ENCODE results near the gene AOPEP. TPM values are rescaled to one million over a fixed set of nuclear protein-coding genes. Genes with fewer than 3 reads are reported as not detected.

The AOPEP gene
- total RNA-seq, 2 donors from 2014 or later = 12.4 to 12.9 TPM

DNA sequence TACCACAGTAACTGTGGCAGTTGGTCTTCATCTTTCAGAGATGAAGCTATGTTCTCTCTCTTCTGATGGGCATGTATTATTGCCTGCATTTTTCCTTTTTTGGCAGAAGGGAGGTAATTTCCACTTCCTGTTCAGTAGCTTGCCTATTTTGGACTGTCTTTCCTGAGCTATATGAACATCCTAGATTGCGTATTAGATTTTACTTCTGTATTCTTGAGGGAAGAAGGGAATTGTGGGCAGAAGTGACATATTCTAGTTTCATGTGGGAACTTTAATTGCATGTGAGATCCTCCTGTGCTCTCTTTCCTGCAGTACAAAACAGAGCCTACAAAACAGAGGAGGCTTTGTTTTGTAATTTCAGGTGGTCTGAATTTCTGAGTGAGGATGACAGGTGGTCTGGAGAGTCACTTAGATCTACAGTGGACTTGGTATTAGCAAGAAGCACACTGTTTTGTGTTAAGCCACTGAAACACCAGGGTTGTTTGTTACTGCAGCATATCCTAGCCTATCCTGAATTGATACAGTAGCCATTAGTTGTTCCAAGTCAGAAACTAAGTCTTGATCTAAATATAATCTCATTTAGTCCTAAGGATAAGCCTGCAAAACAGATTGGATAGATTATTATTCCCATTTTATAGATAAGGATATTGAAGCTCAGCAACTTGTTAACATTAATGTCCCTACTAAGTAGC lies 68.1 kb downstream of the AOPEP start:
- Mint-ChIP-seq H3K36me3 (ENCODE audit: low read depth) (peaks cover 5% of the 10 kb centered on the region), H3K4me1 (peaks cover 7% of the 10 kb centered on the region), H3K4me3 (no peak overlapping the region), H3K27ac (no peak overlapping the region), H3K27me3 (no peaks in the 10 kb centered on the region)
- no peaks in the 10 kb centered on the region for H3K9me3 ChIP-seq (ENCODE audit: control insufficient read depth, low read length, poor library complexity, severe bottlenecking)
- DNase-seq (no peak), ATAC-seq (no peak)

DNA sequence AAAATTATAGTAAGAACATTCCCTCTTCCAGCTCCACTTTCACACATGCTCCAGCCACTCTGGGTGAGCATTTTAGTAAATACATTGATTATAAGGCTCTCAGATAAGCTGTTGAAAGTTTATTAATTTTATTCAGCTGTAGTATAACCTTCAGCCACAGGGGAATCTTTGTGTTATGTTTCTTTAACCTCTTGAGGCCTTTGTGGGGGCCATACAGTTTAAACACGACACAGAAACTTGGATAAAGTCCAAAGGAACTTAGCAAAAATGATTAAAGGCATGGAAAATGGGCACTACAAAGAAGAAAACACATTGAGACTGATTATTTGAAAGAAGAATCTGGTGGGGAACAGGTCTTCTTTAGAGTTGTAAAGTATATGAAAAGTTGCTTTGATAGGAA lies 70.2 kb downstream of the AOPEP start:
- H3K9me3 ChIP-seq (ENCODE audit: control insufficient read depth, low read length, poor library complexity, severe bottlenecking) = no peaks in the 10 kb centered on the region
- DNase-seq (no peak), ATAC-seq (no peak)
- Mint-ChIP-seq H3K27ac (no peak overlapping the region), H3K4me3 (no peak overlapping the region), H3K4me1 (peaks cover 8% of the 10 kb centered on the region), H3K36me3 (ENCODE audit: low read depth) (peaks cover 5% of the 10 kb centered on the region), H3K27me3 (no peaks in the 10 kb centered on the region)

DNA sequence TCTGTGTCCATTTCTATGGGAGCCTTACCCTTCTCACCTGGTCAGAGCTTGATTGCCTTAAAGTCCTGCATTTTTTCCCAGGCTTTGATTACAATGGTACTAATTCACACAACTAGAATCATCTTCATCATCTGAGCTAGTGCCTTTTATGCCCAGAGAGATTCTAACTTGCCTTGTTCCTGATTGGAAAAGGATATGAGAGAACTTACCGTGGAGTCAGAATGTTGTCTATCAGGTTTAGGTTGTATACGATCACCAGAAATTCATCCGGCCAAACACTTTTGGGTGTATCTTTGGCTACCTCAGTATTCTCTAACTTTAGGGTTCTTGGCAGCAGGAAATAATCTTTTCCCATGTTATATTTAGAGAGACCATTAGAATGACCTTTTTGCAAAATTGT lies 71.7 kb downstream of the AOPEP start:
- no peak overlapping the region for H3K27ac Mint-ChIP-seq
- ATAC-seq (no peak), DNase-seq (no peak)
- H3K36me3 Mint-ChIP-seq (ENCODE audit: low read depth) = peaks cover 2% of the 10 kb centered on the region
- no peak overlapping the region for H3K4me3 Mint-ChIP-seq
- H3K4me1 Mint-ChIP-seq = peaks cover 5% of the 10 kb centered on the region
- H3K27me3 Mint-ChIP-seq = no peaks in the 10 kb centered on the region
- H3K9me3 ChIP-seq (ENCODE audit: control insufficient read depth, low read length, poor library complexity, severe bottlenecking) = no peaks in the 10 kb centered on the region

DNA sequence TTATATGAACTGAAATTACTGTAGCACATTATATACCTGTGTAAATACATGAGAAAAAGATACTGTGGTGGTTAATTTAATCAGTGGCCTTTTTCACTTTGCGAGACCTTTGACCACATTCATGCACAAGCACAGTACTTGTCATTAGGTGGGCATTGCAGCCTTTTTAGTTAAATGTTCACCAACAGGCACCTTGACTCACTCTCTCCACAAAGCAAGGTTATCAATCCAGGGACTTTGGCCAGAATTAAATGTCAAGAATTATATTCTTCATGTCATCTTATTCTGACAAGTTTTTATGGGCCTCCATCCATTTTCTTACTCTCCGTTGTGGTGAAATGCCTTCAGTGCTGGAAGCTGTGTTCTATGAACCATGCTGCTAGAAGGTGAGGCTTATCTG lies 72.2 kb downstream of the AOPEP start:
- Mint-ChIP-seq H3K27ac (no peak overlapping the region), H3K4me3 (no peak overlapping the region), H3K36me3 (ENCODE audit: low read depth) (peaks cover 2% of the 10 kb centered on the region), H3K4me1 (peaks cover 6% of the 10 kb centered on the region), H3K27me3 (no peaks in the 10 kb centered on the region)
- no peaks in the 10 kb centered on the region for H3K9me3 ChIP-seq (ENCODE audit: control insufficient read depth, low read length, poor library complexity, severe bottlenecking)
- DNase-seq (no peak), ATAC-seq (no peak)

DNA sequence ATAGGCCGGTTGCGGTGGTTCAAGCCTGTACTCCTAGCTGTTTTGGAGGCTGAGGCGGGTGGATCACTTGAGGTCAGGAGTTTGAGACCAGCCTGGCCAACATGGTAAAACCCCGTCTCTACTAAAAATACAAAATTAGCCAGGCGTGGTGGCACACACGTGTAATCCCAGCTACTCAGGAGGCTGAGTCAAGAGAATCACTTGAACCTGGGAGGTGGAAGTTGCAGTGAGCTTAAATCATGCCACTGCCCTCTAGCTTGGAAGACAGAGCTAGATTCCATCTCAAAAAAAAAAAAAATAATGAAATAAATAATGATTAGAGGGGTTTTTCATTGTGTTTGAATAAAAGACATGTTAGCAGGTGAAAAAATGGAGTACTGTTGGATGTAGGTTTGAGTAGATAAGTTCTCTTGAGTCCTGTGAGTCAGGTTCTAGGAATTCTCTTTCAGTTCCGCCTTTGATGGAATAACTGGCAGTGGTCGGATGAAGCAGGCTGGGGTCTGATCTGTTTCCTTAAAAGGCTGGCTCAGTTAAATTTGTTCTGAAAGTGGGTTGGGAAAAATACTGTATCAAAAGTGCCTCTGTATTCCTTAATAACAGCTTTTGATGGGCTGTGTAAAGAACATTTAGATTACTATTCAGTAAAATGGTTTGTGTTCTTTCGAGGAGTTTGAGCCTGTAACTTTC lies 73.2 kb downstream of the AOPEP start:
- DNase-seq (no peak), ATAC-seq (no peak)
- H3K27me3 Mint-ChIP-seq = no peaks in the 10 kb centered on the region
- no peak overlapping the region for H3K27ac Mint-ChIP-seq
- H3K9me3 ChIP-seq (ENCODE audit: control insufficient read depth, low read length, poor library complexity, severe bottlenecking) = no peaks in the 10 kb centered on the region
- peaks cover 2% of the 10 kb centered on the region for H3K36me3 Mint-ChIP-seq (ENCODE audit: low read depth)
- H3K4me1 Mint-ChIP-seq = peaks cover 9% of the 10 kb centered on the region
- no peak overlapping the region for H3K4me3 Mint-ChIP-seq

DNA sequence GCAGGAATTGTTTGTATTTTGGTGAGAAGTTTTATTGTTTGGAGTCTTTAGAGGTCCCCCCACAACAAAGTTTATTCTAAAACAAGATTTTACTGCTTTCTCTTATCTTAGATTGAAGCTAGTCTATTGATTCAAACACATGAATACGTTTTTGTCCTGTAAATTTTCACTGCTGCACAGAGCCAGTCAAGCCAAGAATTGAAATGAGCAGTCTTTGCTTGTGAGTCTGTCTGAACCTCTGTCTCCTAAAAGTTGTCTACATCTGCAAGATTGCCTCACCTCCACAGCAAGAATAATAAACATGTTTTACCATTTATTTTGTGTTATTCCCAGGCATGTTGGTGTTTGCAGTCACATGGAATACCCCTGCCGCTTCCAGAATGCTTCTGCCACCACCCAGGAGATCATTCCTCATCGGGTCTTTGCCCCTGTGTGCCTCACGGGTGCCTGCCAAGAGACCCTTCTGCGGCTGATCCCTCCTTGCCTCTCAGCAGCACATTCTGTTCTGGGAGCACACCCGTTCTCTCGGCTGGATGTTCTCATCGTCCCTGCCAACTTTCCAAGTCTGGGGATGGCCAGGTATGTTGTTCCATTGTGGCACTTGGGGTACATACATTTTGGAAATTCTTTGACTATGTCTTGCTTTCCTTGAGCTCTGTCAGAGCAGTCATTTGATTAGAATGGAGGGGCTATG lies 74.1 kb downstream of the AOPEP start:
- no peak for DNase-seq
- no peaks in the 10 kb centered on the region for H3K27me3 Mint-ChIP-seq
- no peak for ATAC-seq
- no peaks in the 10 kb centered on the region for H3K9me3 ChIP-seq (ENCODE audit: control insufficient read depth, low read length, poor library complexity, severe bottlenecking)
- no peak overlapping the region for H3K27ac Mint-ChIP-seq
- no peak overlapping the region for H3K4me3 Mint-ChIP-seq
- peaks cover 2% of the 10 kb centered on the region for H3K36me3 Mint-ChIP-seq (ENCODE audit: low read depth)
- peaks cover 11% of the 10 kb centered on the region for H3K4me1 Mint-ChIP-seq

DNA sequence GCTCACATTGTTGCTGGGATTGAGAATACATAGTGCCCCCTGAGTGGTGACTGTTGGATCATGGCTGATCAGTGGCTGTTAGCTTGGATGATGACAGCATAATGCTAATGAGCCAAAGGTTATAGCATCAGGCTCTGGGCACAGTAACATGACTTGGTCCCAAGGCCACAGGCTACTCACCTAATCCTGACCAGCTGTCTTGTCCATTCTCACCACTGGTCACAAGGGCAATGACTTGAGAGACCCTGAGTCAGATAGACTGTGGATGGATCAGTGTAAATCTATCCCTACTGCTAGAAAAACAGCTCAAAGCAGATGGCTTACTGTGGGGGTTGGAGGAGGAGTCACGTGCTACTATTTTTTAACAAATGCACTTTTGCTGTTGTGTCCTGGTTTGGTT lies 74.7 kb downstream of the AOPEP start:
- Mint-ChIP-seq H3K36me3 (ENCODE audit: low read depth) (peaks cover 4% of the 10 kb centered on the region), H3K4me1 (peaks cover 14% of the 10 kb centered on the region), H3K27me3 (no peaks in the 10 kb centered on the region), H3K27ac (no peak overlapping the region), H3K4me3 (no peak overlapping the region)
- no peaks in the 10 kb centered on the region for H3K9me3 ChIP-seq (ENCODE audit: control insufficient read depth, low read length, poor library complexity, severe bottlenecking)
- no peak for DNase-seq
- no peak for ATAC-seq

DNA sequence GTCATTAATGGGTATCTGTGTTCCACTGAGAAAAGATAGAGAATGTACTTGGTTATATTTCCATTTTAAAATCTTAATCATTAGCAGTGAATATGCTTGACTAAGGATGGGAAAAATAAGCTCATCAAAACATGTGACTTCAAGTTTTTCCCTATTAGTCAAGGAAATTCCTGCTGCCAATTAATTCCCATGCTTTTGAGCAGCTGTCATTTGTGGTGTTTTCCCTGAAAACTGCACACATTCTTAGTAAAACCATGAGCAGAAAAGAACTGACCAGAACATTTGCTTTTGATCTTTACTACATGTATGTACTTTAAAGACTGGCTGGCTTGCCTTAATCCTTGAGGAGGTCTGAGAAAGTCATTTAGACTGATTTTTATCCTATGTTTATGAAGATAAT lies 75.2 kb downstream of the AOPEP start:
- Mint-ChIP-seq H3K27me3 (no peaks in the 10 kb centered on the region), H3K27ac (no peak overlapping the region), H3K4me1 (peaks cover 17% of the 10 kb centered on the region), H3K4me3 (no peak overlapping the region), H3K36me3 (ENCODE audit: low read depth) (peaks cover 9% of the 10 kb centered on the region)
- H3K9me3 ChIP-seq (ENCODE audit: control insufficient read depth, low read length, poor library complexity, severe bottlenecking) = no peaks in the 10 kb centered on the region
- DNase-seq = no peak
- no peak for ATAC-seq

DNA sequence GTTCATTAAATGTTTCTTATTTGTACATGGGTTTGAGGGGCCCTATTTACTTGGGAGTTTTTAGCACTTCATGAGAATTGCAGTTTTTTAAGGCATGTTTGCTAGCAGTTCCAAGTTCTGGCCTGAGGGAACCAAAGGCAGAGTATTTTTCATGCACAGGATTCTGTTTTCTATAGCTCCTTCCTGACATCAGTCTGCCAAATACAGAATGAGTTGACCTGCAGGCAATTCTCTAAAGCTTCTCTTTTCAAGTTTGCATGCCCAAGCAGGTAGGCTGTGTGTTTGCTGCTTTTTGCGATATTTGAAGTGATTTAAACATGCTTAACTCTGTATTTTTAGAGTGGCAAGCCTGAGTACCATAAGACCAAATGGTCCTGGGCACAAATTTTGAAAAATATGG lies 75.8 kb downstream of the AOPEP start:
- ATAC-seq (no peak), DNase-seq (no peak)
- Mint-ChIP-seq H3K4me1 (peaks cover 18% of the 10 kb centered on the region), H3K36me3 (ENCODE audit: low read depth) (peaks cover 10% of the 10 kb centered on the region), H3K27ac (no peak overlapping the region), H3K27me3 (no peaks in the 10 kb centered on the region), H3K4me3 (no peak overlapping the region)
- H3K9me3 ChIP-seq (ENCODE audit: control insufficient read depth, low read length, poor library complexity, severe bottlenecking) = no peaks in the 10 kb centered on the region

DNA sequence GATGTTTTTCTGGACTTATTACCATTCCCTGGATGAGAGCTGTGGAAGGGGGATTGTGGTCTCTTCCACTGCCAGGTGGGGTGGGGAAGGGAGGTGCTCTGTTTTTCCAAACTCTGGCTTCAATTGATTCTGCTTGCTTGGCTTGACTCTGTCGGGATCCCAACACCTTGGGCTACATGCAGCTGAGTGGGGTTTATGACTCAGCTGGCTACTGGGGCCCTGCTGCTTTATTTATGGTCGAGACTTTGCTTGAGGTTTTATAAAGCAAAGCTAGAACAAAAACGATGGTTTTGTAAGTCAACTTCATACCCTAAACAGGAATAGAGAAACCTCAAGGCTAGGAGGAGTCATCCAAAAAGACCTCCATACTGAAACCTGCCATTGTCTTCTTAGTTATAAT lies 76.3 kb downstream of the AOPEP start:
- no peak for ATAC-seq
- Mint-ChIP-seq H3K4me1 (peaks cover 18% of the 10 kb centered on the region), H3K4me3 (no peak overlapping the region), H3K36me3 (ENCODE audit: low read depth) (peaks cover 15% of the 10 kb centered on the region), H3K27me3 (no peaks in the 10 kb centered on the region), H3K27ac (no peak overlapping the region)
- DNase-seq = no peak
- H3K9me3 ChIP-seq (ENCODE audit: control insufficient read depth, low read length, poor library complexity, severe bottlenecking) = no peaks in the 10 kb centered on the region

DNA sequence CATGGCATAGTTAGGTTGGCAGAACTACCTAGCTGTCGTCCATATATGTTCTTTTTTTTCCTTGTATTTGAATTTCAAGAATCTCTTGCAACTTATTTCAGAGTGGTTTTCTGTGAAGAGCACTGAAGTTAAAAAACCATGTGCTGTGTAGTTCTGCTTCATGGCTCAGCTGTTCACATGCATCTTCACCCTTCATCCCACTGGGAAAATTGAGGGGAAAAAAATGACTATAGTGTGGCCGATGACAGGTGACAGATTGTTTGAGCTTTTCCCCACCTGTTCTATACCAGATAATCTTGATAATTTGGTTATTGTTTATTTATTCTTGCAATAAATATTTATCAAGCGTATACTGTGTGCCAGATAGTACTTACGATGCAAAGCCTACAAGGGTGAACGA lies 77.8 kb downstream of the AOPEP start:
- Mint-ChIP-seq H3K4me1 (peaks cover 18% of the 10 kb centered on the region), H3K36me3 (ENCODE audit: low read depth) (peaks cover 15% of the 10 kb centered on the region), H3K4me3 (no peak overlapping the region), H3K27me3 (no peaks in the 10 kb centered on the region), H3K27ac (no peak overlapping the region)
- no peaks in the 10 kb centered on the region for H3K9me3 ChIP-seq (ENCODE audit: control insufficient read depth, low read length, poor library complexity, severe bottlenecking)
- no peak for ATAC-seq
- DNase-seq = no peak

DNA sequence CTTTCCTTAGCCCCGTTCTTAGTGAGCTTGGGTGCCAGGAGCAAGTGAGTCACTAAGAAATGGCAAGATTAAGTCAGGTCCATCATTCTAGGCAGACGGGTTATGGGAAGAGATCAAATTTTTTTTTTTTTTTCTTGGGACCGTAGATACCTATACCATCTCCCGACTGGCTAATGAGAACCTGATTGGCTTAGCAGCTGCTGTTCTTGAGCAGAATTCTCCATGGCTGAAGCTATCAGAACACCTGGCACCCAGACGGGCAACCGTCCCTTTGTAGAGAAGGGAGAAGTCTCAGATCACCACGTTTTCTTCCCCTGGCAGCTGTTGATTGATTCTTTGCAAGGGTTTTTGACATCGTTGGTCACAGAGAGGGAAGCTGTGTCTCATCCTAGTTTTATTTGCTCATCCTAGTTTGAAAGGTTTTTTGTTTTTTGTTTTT lies 78.6 kb downstream of the AOPEP start:
- no peak overlapping the region for H3K4me3 Mint-ChIP-seq
- no peaks in the 10 kb centered on the region for H3K9me3 ChIP-seq (ENCODE audit: control insufficient read depth, low read length, poor library complexity, severe bottlenecking)
- DNase-seq (no peak), ATAC-seq (no peak)
- peaks cover 15% of the 10 kb centered on the region for H3K4me1 Mint-ChIP-seq
- H3K27ac Mint-ChIP-seq = no peak overlapping the region
- H3K36me3 Mint-ChIP-seq (ENCODE audit: low read depth) = peaks cover 15% of the 10 kb centered on the region
- no peaks in the 10 kb centered on the region for H3K27me3 Mint-ChIP-seq

DNA sequence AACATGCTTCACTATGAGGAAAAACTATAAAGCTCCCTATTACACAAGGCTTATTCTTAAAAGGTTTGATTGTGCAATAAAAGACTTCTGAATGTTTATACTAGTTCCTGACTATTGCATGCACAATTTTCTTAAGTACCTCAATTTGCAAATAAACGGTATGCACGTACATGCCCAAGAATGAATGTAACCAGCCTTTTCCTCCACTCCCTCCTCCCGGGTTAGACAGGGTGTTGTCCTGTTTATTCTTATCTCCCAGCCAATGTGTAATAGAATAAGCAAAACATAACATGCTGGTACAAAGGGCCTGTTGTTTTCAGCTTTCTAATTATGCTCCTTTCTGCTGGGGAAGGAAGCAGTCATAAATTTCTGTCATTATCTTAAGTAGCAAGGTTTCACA lies 79.1 kb downstream of the AOPEP start:
- no peak overlapping the region for H3K27ac Mint-ChIP-seq
- no peak overlapping the region for H3K4me3 Mint-ChIP-seq
- no peak for ATAC-seq
- DNase-seq = no peak
- H3K36me3 Mint-ChIP-seq (ENCODE audit: low read depth) = peaks cover 15% of the 10 kb centered on the region
- no peaks in the 10 kb centered on the region for H3K27me3 Mint-ChIP-seq
- H3K4me1 Mint-ChIP-seq = peaks cover 15% of the 10 kb centered on the region
- no peaks in the 10 kb centered on the region for H3K9me3 ChIP-seq (ENCODE audit: control insufficient read depth, low read length, poor library complexity, severe bottlenecking)

All from T-helper 17 cell (primary cell).